HepG2 (cell line): ENCODE measurements around the gene TLR9. TPM values are rescaled to one million over a fixed set of nuclear protein-coding genes. Genes with fewer than 3 reads are reported as not detected.

Experiments
- FOSL2 ChIP-seq: sonication (generic); formaldehyde crosslinking; IDR thresholded peaks from 2 replicates; pipeline ENCODE4 v1.4.0; 2020; ENCODE audit warnings: missing genetic modification reagents
- HIC2 ChIP-seq: sonication (generic); formaldehyde crosslinking; IDR thresholded peaks from 2 replicates; pipeline ENCODE4 v1.9.0; 2022; ENCODE audit warnings: low read depth, missing genetic modification reagents
- HNRNPL ChIP-seq: fragments of 200-400 bp; formaldehyde crosslinking; IDR thresholded peaks from 2 replicates; pipeline ENCODE4 v1.6.1; 2017; ENCODE audit warnings: mild to moderate bottlenecking, low read depth, low read length
- ZNF263 ChIP-seq: sonication (generic); formaldehyde crosslinking; IDR thresholded peaks from 2 replicates; pipeline ENCODE4 v1.4.0; 2020; ENCODE audit warnings: missing genetic modification reagents
- ZNF318 ChIP-seq: sonication (generic); formaldehyde crosslinking; IDR thresholded peaks from 2 replicates; pipeline ENCODE4 v1.4.0; 2020; ENCODE audit warnings: mild to moderate bottlenecking, missing genetic modification reagents
- ZNF512 ChIP-seq: sonication (generic); formaldehyde crosslinking; IDR thresholded peaks from 2 replicates; pipeline ENCODE4 v1.4.0; 2020; ENCODE audit warnings: mild to moderate bottlenecking, missing genetic modification reagents
- ZNF550 ChIP-seq: sonication (generic); formaldehyde crosslinking; IDR thresholded peaks from 2 replicates; pipeline ENCODE4 v1.4.0; 2020; ENCODE audit warnings: mild to moderate bottlenecking, missing genetic modification reagents, borderline replicate concordance
- polyA plus RNA-seq, 8 experiments: library from polyadenylated mRNA; depleted of rRNA in 3 of 8; stranded (reverse) in 7 of 8; unstranded in 1 of 8; fragments of >200 nt; fragmentation: Illumina TruSeq in 4 of 8; extraction: Trizol in 4 of 8; gene quantifications; 2 replicates each; pipeline versions ENCODE4 v1.2.1 to v1.2.3, GENCODE V29; 2011 to 2016; ENCODE audit warnings: low read depth in 4 of 8, missing spikeins in 1 of 8, mixed read lengths in 1 of 8; ENCODE audit not compliant: insufficient read depth in 1 of 8
- total RNA-seq, 5 experiments: library from RNA; depleted of rRNA; stranded (reverse); fragments of >200 nt; fragmentation: Illumina TruSeq; extraction: Trizol; gene quantifications; 2 replicates each; pipeline ENCODE4 v1.2.3, GENCODE V29; 2016; ENCODE audit warnings: low read depth in 1 of 5

The TLR9 gene
- total and polyA plus RNA-seq, 2 of the 13 experiments (the other 11 are each of a cell fraction or from before 2014, with no cell fraction given) = not detected

GRCh38 chr3:52193065-52193464 lies 32.4 kb downstream of the TLR9 start (continued):
- TF ChIP-seq ZNF318 (CRISPR knock-in tag) (no peak), ZNF263 (CRISPR knock-in tag) (peak; percentile 76), HIC2 (peak; percentile 39; the same call in 1 of the 2 replicates), ZNF550 (CRISPR knock-in tag) (no peak), HNRNPL (peak; percentile 75; the same call in 1 of the 2 replicates), FOSL2 (peak; percentile 55), ZNF512 (no peak)
